HEK293 (cell line): ENCODE measurements around the gene CSK.
A peak's percentile ranks its signal among the peaks of the same experiment; 100 is the strongest.

Source experiments
- CTCF ChIA-PET: fragments of 350-600 bp; formaldehyde crosslinking; extraction: SDS; loops from one replicate; lab custom pipeline; 2021; ENCODE audit warnings: antibody characterized with exemption; lab: Yijun Ruan, JAX
- POLR2A ChIA-PET: fragments of 300-600 bp; formaldehyde crosslinking; extraction: SDS; loops from one replicate; lab custom pipeline; 2020; ENCODE audit warnings: antibody characterized with exemption, inconsistent platforms; lab: Yijun Ruan, JAX
- H3K27ac ChIP-seq: fragments of 200-500 bp; sonication (Bioruptor generic); 2 replicates; pipeline ENCODE4 v1.5.1; 2014; ENCODE audit warnings: low read depth, low read length, control low read depth, inconsistent platforms; ENCODE audit errors: extremely low read depth
- H3K36me3 ChIP-seq, 2 experiments: fragments of 200-500 bp in 1 of 2; sonication (Bioruptor generic) in 1 of 2; 1 replicate in 1 of 2; 2 replicates in 1 of 2; pipeline ENCODE4 v1.5.1; 2014 to 2017; ENCODE audit warnings: inconsistent platforms in 2 of 2, low read length in 2 of 2; ENCODE audit not compliant: control insufficient read depth in 2 of 2, insufficient read depth in 1 of 2
- H3K4me1 ChIP-seq: fragments of 200-500 bp; sonication (Bioruptor generic); 2 replicates; pipeline ENCODE4 v1.5.1; 2014; ENCODE audit warnings: mild to moderate bottlenecking, low read length, inconsistent platforms; ENCODE audit not compliant: control insufficient read depth, insufficient read depth
- H3K4me3 ChIP-seq: 2 replicates; pipeline ENCODE4 v1.5.1; 2011; ENCODE audit warnings: low read depth, mild to moderate bottlenecking, control low read depth, low read length, moderate library complexity
- H3K9me3 ChIP-seq: fragments of 200-500 bp; sonication (Bioruptor generic); 2 replicates; pipeline ENCODE4 v1.5.1; 2014; ENCODE audit warnings: low read depth, low read length, inconsistent platforms; ENCODE audit not compliant: control insufficient read depth, insufficient read depth
- ATF2 ChIP-seq: fragments of 450-650 bp; formaldehyde crosslinking; IDR thresholded peaks from 2 replicates; pipeline ENCODE4 v1.5.1; 2016; ENCODE audit warnings: missing biosample characterization, missing genetic modification characterization, low read depth
- EGR2 ChIP-seq: fragments of 450-650 bp; formaldehyde crosslinking; IDR thresholded peaks from 2 replicates; pipeline ENCODE4 v1.5.1; 2016; ENCODE audit warnings: low read depth, missing biosample characterization, missing genetic modification characterization
- HOXD13 ChIP-seq: sonication (generic); formaldehyde crosslinking; IDR thresholded peaks from 2 replicates; pipeline ENCODE4 v1.8.0; 2022; ENCODE audit warnings: missing genetic modification reagents, borderline replicate concordance
- KLF1 ChIP-seq: fragments of 450-650 bp; formaldehyde crosslinking; IDR thresholded peaks from 2 replicates; pipeline ENCODE4 v1.5.1; 2016; ENCODE audit warnings: missing biosample characterization, missing genetic modification characterization
- MEIS1 ChIP-seq: sonication (generic); formaldehyde crosslinking; IDR thresholded peaks from 2 replicates; pipeline ENCODE4 v1.8.1; 2022; ENCODE audit warnings: missing genetic modification reagents, mild to moderate bottlenecking, borderline replicate concordance
- OSR2 ChIP-seq: fragments of 450-650 bp; formaldehyde crosslinking; IDR thresholded peaks from 2 replicates; pipeline ENCODE4 v1.5.1; 2016; ENCODE audit warnings: missing biosample characterization, missing genetic modification characterization
- SP2 ChIP-seq: fragments of 450-650 bp; formaldehyde crosslinking; IDR thresholded peaks from 2 replicates; pipeline ENCODE4 v1.5.1; 2016; ENCODE audit warnings: missing biosample characterization, missing genetic modification characterization
- SP7 ChIP-seq: fragments of 450-650 bp; formaldehyde crosslinking; IDR thresholded peaks from 2 replicates; pipeline ENCODE4 v1.5.1; 2016; ENCODE audit warnings: missing biosample characterization, missing genetic modification characterization
- ZBTB20 ChIP-seq: fragments of 450-650 bp; formaldehyde crosslinking; IDR thresholded peaks from 2 replicates; pipeline ENCODE4 v1.5.1; 2016; ENCODE audit warnings: missing biosample characterization, missing genetic modification characterization
- ZBTB7A ChIP-seq: fragments of 450-650 bp; formaldehyde crosslinking; IDR thresholded peaks from 2 replicates; pipeline ENCODE4 v1.5.1; 2016; ENCODE audit warnings: low read depth, missing biosample characterization, missing genetic modification characterization
- ZFHX2 ChIP-seq: fragments of 450-650 bp; formaldehyde crosslinking; conservative IDR thresholded peaks from 2 replicates; pipeline ENCODE4 v1.5.1; 2016; ENCODE audit warnings: missing biosample characterization, missing genetic modification characterization
- ZNF10 ChIP-seq: fragments of 450-650 bp; formaldehyde crosslinking; IDR thresholded peaks from 2 replicates; pipeline ENCODE4 v1.5.1; 2017; ENCODE audit warnings: missing biosample characterization, missing genetic modification characterization
- ZNF335 ChIP-seq: fragments of 450-650 bp; formaldehyde crosslinking; conservative IDR thresholded peaks from 2 replicates; pipeline ENCODE4 v1.5.1; 2016; ENCODE audit warnings: missing biosample characterization, missing genetic modification characterization
- ZNF350 ChIP-seq: fragments of 450-650 bp; formaldehyde crosslinking; IDR thresholded peaks from 2 replicates; pipeline ENCODE4 v1.5.0; 2017; ENCODE audit warnings: missing biosample characterization, mild to moderate bottlenecking, missing genetic modification characterization
- ZNF433 ChIP-seq: fragments of 450-650 bp; formaldehyde crosslinking; IDR thresholded peaks from 2 replicates; pipeline ENCODE4 v1.5.1; 2016; ENCODE audit warnings: missing biosample characterization, missing genetic modification characterization, low read depth
- ZNF654 ChIP-seq: fragments of 450-650 bp; formaldehyde crosslinking; IDR thresholded peaks from 2 replicates; pipeline ENCODE4 v1.5.1; 2016; ENCODE audit warnings: low read depth, missing biosample characterization, missing genetic modification characterization
- ZNF660 ChIP-seq: fragments of 450-650 bp; IDR thresholded peaks from 2 replicates; pipeline ENCODE4 v1.5.1; 2018; ENCODE audit warnings: missing biosample characterization, mild to moderate bottlenecking, missing genetic modification characterization
- ZNF747 ChIP-seq: fragments of 450-650 bp; formaldehyde crosslinking; IDR thresholded peaks from 2 replicates; pipeline ENCODE4 v1.5.1; 2016; ENCODE audit warnings: missing biosample characterization, missing genetic modification characterization
- ZNF837 ChIP-seq: fragments of 450-650 bp; formaldehyde crosslinking; IDR thresholded peaks from 2 replicates; pipeline ENCODE4 v1.5.1; 2016; ENCODE audit warnings: missing biosample characterization, missing genetic modification characterization
- ZSCAN30 ChIP-seq: fragments of 450-650 bp; IDR thresholded peaks from 2 replicates; pipeline ENCODE4 v1.5.1; 2018; ENCODE audit warnings: missing biosample characterization, mild to moderate bottlenecking, missing genetic modification characterization, moderate library complexity
- TF ChIP-seq, protein P1 (sequence below): fragments of 450-650 bp; IDR thresholded peaks from 2 replicates; pipeline ENCODE4 v1.5.1; 2018; ENCODE audit warnings: missing biosample characterization, missing genetic modification characterization
- TF ChIP-seq, protein P2 (sequence below): sonication (generic); formaldehyde crosslinking; IDR thresholded peaks from 2 replicates; pipeline ENCODE4 v1.8.1; 2022; ENCODE audit warnings: mild to moderate bottlenecking, moderate library complexity, missing genetic modification reagents

The CSK gene

DNA sequence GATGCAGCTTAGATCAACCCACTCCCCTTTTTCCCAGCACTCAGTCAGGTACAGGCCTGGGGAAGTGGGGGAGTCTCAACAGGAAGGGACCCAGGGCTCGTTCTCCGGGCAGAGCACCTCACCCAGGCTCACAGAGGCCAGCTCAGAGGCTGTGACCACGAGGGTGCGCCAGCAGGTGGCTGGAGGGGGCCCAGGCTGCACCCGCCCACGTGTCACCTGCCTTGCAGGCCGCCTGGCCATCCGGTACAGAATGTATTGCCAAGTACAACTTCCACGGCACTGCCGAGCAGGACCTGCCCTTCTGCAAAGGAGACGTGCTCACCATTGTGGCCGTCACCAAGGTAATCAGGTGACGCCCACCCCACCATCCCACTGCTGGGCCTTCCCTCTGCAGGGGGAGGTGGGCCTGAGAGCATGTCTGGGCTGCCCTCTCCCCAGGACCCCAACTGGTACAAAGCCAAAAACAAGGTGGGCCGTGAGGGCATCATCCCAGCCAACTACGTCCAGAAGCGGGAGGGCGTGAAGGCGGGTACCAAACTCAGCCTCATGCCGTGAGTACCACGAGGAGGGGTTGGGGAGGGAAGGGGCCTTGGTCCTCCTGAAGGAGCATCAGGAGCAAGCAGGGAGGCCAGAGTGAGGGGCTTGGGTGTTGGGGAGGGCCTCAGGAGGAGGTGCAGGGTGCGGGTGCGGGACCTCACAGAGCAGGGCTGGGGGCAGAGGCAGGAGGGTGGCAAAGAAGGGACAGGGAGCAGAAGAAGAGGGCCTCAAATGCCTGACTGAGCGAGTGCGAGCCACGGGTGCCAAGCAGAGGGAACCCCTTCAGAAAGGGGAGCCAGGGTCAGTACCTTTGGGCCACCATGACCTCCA, 16.7 kb downstream of the CSK start:
- Histone ChIP-seq H3K9me3 (no peaks in the 10 kb centered on the region), H3K4me1 (no peaks in the 10 kb centered on the region), H3K4me3 (no peak overlapping the region), H3K36me3 (peaks cover 20 to 66% of the 10 kb centered on the region in 2 experiments; a peak in 2 of 3 replicates), H3K27ac (no peak overlapping the region)
- POLR2A ChIA-PET, result no interaction called here
- CTCF ChIA-PET, result interaction anchor here (0.5 to 25.7 kb wide), 12 partner anchors 11 to 955 kb away, joined by 3 to 649 read pairs (median 6); partner anchors contain the start of gene CSK
- TF ChIP-seq ZFHX2 (tag by site-specific recombination), result peak; percentile 65
- TF ChIP-seq ZNF10, result peak; percentile 85
- no peak for TF ChIP-seq MEIS1 (CRISPR knock-in tag)
- TF ChIP-seq EGR2 (tag by site-specific recombination), result peak; percentile 33; the same call in 1 of the 2 replicates

DNA sequence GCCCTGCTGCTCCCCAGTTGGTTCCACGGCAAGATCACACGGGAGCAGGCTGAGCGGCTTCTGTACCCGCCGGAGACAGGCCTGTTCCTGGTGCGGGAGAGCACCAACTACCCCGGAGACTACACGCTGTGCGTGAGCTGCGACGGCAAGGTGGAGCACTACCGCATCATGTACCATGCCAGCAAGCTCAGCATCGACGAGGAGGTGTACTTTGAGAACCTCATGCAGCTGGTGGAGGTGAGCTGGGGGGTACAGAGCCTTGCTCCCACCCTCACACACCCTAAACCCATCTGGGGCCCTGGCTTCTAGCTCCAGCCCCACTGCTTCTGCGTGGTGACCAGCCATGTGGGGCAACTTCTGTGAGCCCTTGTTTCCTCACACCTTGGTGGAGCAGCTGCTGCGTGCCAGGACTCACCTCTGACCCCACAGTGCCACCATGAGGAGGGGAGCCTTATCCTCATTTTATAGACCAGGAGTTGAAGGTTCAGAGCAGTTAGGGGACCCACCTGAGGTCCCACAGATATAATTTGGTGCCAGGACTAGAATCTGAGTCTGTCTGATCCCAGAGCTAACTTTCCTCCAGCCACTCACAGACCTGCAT, 17.5 kb downstream of the CSK start:
- Histone ChIP-seq H3K36me3 (peaks cover 20 to 72% of the 10 kb centered on the region in 2 experiments; a peak in 2 of 3 replicates), H3K27ac (peak overlapping the region; percentile 20; the same call in 1 of the 2 replicates), H3K4me1 (no peaks in the 10 kb centered on the region), H3K4me3 (no peak overlapping the region), H3K9me3 (no peaks in the 10 kb centered on the region)
- CTCF ChIA-PET, result interaction anchor here (0.5 to 25.7 kb wide), 30 partner anchors 8 to 956 kb away, joined by 3 to 649 read pairs (median 4); partner anchors contain the start of gene CSK
- TF ChIP-seq SP7 (tag by site-specific recombination) (no peak), ZNF350 (no peak), ZBTB20 (no peak), ZNF335 (tag by site-specific recombination) (no peak), ZNF10 (no peak), ZNF747 (tag by site-specific recombination) (no peak), HOXD13 (CRISPR knock-in tag) (no peak), OSR2 (no peak), ZNF837 (tag by site-specific recombination) (no peak)
- TF ChIP-seq, protein P1, sequence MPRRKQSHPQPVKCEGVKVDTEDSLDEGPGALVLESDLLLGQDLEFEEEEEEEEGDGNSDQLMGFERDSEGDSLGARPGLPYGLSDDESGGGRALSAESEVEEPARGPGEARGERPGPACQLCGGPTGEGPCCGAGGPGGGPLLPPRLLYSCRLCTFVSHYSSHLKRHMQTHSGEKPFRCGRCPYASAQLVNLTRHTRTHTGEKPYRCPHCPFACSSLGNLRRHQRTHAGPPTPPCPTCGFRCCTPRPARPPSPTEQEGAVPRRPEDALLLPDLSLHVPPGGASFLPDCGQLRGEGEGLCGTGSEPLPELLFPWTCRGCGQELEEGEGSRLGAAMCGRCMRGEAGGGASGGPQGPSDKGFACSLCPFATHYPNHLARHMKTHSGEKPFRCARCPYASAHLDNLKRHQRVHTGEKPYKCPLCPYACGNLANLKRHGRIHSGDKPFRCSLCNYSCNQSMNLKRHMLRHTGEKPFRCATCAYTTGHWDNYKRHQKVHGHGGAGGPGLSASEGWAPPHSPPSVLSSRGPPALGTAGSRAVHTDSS (tag by site-specific recombination), result no peak
- POLR2A ChIA-PET, result interaction anchor here (1.0 kb wide), 1 partner anchor 11 kb away, joined by 3 read pairs; no protein-coding TSS in a partner anchor

DNA sequence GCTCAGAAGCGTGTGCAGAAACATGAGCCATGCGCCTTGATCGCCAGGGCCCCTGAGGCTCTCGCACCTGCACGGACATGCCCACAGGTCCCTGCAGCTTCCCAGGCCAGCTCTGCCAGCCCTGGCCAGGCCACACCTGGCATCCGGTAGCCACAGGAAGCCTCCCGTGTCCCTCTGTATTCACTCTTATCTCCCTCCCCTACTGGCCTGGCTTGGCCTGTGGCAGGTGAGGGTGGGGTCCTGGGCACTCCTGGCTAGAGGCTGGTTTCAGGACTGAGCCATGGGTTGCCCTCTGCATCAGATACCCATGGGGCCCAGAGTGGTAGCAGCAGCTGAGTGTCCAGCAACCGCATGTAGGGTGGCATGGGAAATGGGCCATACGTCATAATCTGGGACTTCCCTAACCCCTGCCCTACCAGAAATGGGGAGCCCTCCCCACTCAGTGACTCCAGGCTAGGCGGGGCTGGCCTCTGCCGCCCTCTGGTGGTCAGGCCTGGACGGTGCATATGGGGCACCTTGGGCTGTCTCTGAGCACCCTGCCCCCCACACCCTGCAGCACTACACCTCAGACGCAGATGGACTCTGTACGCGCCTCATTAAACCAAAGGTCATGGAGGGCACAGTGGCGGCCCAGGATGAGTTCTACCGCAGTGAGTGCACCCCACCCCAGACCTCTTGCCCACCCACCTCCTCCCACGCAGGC, 18.1 kb downstream of the CSK start:
- ChIA-PET POLR2A (interaction anchor here (1.0 kb wide), 1 partner anchor 12 kb away, joined by 3 read pairs; no protein-coding TSS in a partner anchor), CTCF (interaction anchor here (0.6 to 25.7 kb wide), 33 partner anchors 8 to 649 kb away, joined by 3 to 649 read pairs (median 4); partner anchors contain the start of gene CSK)
- Histone ChIP-seq H3K9me3 (no peaks in the 10 kb centered on the region), H3K27ac (peak overlapping the region; percentile 20; the same call in 1 of the 2 replicates), H3K4me1 (no peaks in the 10 kb centered on the region), H3K36me3 (peaks cover 20 to 66% of the 10 kb centered on the region in 2 experiments; a peak in 2 of 3 replicates), H3K4me3 (no peak overlapping the region)
- TF ChIP-seq ZBTB7A (tag by site-specific recombination) (peak; percentile 18; the same call in 1 of the 2 replicates), ZNF654 (tag by site-specific recombination) (peak; percentile 57), ATF2 (peak; percentile 53; the same call in 1 of the 2 replicates), ZNF660 (tag by site-specific recombination) (0 out of 2 replicates have a peak, but pooled peaks have one; percentile 55), KLF1 (tag by site-specific recombination) (peak; percentile 52), ZNF433 (no peak), ZNF10 (0 out of 2 replicates have a peak, but pooled peaks have one; percentile 25), ZSCAN30 (tag by site-specific recombination) (peak; percentile 88), SP2 (tag by site-specific recombination) (peak; percentile 38)
- TF ChIP-seq, protein P2, sequence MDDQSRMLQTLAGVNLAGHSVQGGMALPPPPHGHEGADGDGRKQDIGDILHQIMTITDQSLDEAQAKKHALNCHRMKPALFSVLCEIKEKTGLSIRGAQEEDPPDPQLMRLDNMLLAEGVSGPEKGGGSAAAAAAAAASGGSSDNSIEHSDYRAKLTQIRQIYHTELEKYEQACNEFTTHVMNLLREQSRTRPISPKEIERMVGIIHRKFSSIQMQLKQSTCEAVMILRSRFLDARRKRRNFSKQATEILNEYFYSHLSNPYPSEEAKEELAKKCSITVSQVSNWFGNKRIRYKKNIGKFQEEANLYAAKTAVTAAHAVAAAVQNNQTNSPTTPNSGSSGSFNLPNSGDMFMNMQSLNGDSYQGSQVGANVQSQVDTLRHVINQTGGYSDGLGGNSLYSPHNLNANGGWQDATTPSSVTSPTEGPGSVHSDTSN (CRISPR knock-in tag), result no peak
